Esophagus mucosa (tissue), 1 donor: ENCODE results near the gene TREH. TPM values are rescaled to one million over a fixed set of nuclear protein-coding genes. Genes with fewer than 3 reads are reported as not detected.
"Not testable (repeated sequence)": the region's sequence is repeated elsewhere in the genome, so short reads cannot be mapped to it uniquely, and the experiment has no call there.

Experiments
- ATAC-seq: fragments of 200-7000 bp; cut with Tn5 transposase; one replicate; pipeline ENCODE4 v1.9.1; 2020
- total RNA-seq: library from RNA; stranded (reverse); gene quantifications from one replicate; pipeline ENCODE4 v1.2.4, GENCODE V29; 2023
- donor health status: DM: yes; HTN: yes; CAD: no.

Gene TREH
- total RNA-seq, 1 donor from 2014 or later: 0.68 TPM

- ATAC-seq: no peak
Observed at GRCh38 chr11:118628432-118628831, 51.0 kb downstream of the TREH start.

GRCh38 chr11:118628031-118628430 is 51.4 kb downstream of the TREH start:
- no peak for ATAC-seq

GRCh38 chr11:118627566-118627965 is 51.9 kb downstream of the TREH start:
- no peak for ATAC-seq

GRCh38 chr11:118625976-118626375 is 53.5 kb downstream of the TREH start:
- ATAC-seq: no peak

GRCh38 chr11:118625036-118625690 is 54.3 kb downstream of the TREH start:
- peak; percentile 47 for ATAC-seq

GRCh38 chr11:118623269-118623655 is 56.2 kb downstream of the TREH start:
- ATAC-seq: peak; percentile 34

GRCh38 chr11:118622376-118623268 is 56.8 kb downstream of the TREH start:
- ATAC-seq: peak; percentile 74

- ATAC-seq: no peak
Observed at GRCh38 chr11:118621784-118622375, 57.6 kb downstream of the TREH start.

GRCh38 chr11:118621071-118621783 is 58.2 kb downstream of the TREH start:
- ATAC-seq: peak; percentile 19

- ATAC-seq: no peak
Observed at GRCh38 chr11:118620529-118621070, 58.9 kb downstream of the TREH start.

- ATAC-seq: peak; percentile 14
Observed at GRCh38 chr11:118619444-118620197, 59.8 kb downstream of the TREH start.

GRCh38 chr11:118618991-118619375 is 60.5 kb downstream of the TREH start:
- ATAC-seq: no peak

GRCh38 chr11:118618115-118618990 is 61.1 kb downstream of the TREH start:
- no peak for ATAC-seq

GRCh38 chr11:118615976-118616371 is 63.5 kb downstream of the TREH start:
- ATAC-seq: no peak

- ATAC-seq: no peak
Observed at GRCh38 chr11:118615282-118615975, 64.0 kb downstream of the TREH start.

- no peak for ATAC-seq
Observed at GRCh38 chr11:118614511-118614910, 64.9 kb downstream of the TREH start.

GRCh38 chr11:118612378-118612777 is 67.1 kb downstream of the TREH start:
- ATAC-seq: no peak

- not testable (repeated sequence) for ATAC-seq
Observed at GRCh38 chr11:118611433-118611795, 68.0 kb downstream of the TREH start.

GRCh38 chr11:118610773-118611432 is 68.5 kb downstream of the TREH start:
- peak; percentile 64 for ATAC-seq
